ENCODE measurements around the gene COL8A1. TPM values are rescaled to one million over a fixed set of nuclear protein-coding genes. Genes with fewer than 3 reads are reported as not detected.

COL8A1 gene
- total RNA-seq, 1 experiment from 2014 or later: 0.07 TPM

- no peak overlapping the region for H3K9ac ChIP-seq (ENCODE audit: low read length)
- ChIA-PET RAD21 (ENCODE audit: low non-redundant PET in 1 of 2, low total read pairs in 2 of 2, uncharacterized antibody in 2 of 2, unreplicated experiment in 2 of 2) (no interaction called here), CTCF (interaction anchor here (1.0 kb wide), 1 partner anchor 9 kb away, joined by 3 read pairs; no protein-coding TSS in a partner anchor), POLR2A (no interaction called here)
- H3K9me3 ChIP-seq (ENCODE audit: control insufficient read depth in 1 of 2, insufficient read depth in 1 of 2, low read depth in 1 of 2, low read length in 2 of 2): no peaks in the 10 kb centered on the region
- ATAC-seq (no peak), DNase-seq (ENCODE audit: low read depth, low spot score) (no peak)
- H2AFZ ChIP-seq (ENCODE audit: low read depth, low read length, poor library complexity, severe bottlenecking): no peak overlapping the region
- H3K79me2 ChIP-seq (ENCODE audit: insufficient read depth, low read length): no peaks in the 10 kb centered on the region
- H3K4me1 ChIP-seq (ENCODE audit: control insufficient read depth in 1 of 2, insufficient read depth in 2 of 2, low read length in 2 of 2): no peaks in the 10 kb centered on the region
- H3K27ac ChIP-seq (ENCODE audit: low read depth, low read length): no peak overlapping the region
- no peak overlapping the region for H3K4me3 ChIP-seq (replicated peaks in 1 of 2; ENCODE audit: low read depth in 1 of 2, low read length in 2 of 2)
- peaks cover 69% of the 10 kb centered on the region for H3K27me3 ChIP-seq (ENCODE audit: insufficient read depth, low read length)
- no peaks in the 10 kb centered on the region for H3K36me3 ChIP-seq (ENCODE audit: control insufficient read depth in 1 of 2, insufficient read depth in 2 of 2, low read length in 2 of 2)
- no TSS peak for BruUV-seq (replicated peaks)
- intact Hi-C loops (cut with micrococcal nuclease): no loop called here
- H3K4me2 ChIP-seq (ENCODE audit: low read length): no peak overlapping the region
- H3K9me2 ChIP-seq (ENCODE audit: insufficient read depth): no peaks in the 10 kb centered on the region
- H4K20me1 ChIP-seq (ENCODE audit: insufficient read depth): no peaks in the 10 kb centered on the region
- no peak for TF ChIP-seq POLR2AphosphoS5 (IDR thresholded peaks at IDR 0.05; ENCODE audit: low read depth, low read length)
- TF ChIP-seq SIN3A (IDR thresholded peaks at IDR 0.05; ENCODE audit: low read depth): no peak
- no peak for TF ChIP-seq POLR2A (IDR thresholded peaks at IDR 0.05; ENCODE audit: borderline replicate concordance, extremely low read depth, insufficient read depth, insufficient read length)
- TF ChIP-seq EZH2phosphoT487 (IDR thresholded peaks at IDR 0.05; ENCODE audit: borderline replicate concordance): no peak
- no peak for TF ChIP-seq SP1 (IDR thresholded peaks at IDR 0.05; ENCODE audit: low read depth)
- TF ChIP-seq CBX3 (IDR thresholded peaks at IDR 0.05; ENCODE audit: low read depth): no peak
- TF ChIP-seq ELF1 (IDR thresholded peaks at IDR 0.05; ENCODE audit: borderline replicate concordance, low read depth): no peak
- no peak for TF ChIP-seq CEBPB (IDR thresholded peaks at IDR 0.05; ENCODE audit: low read depth)
- no peak for TF ChIP-seq RAD21 (IDR thresholded peaks at IDR 0.05; ENCODE audit: low read depth)
Observed at GRCh38 chr3:99678896-99679295, 40.5 kb downstream of the COL8A1 start.

GRCh38 chr3:99681512-99681911, 43.1 kb downstream of the COL8A1 start:
- DNase-seq (ENCODE audit: low read depth, low spot score) (no peak), ATAC-seq (no peak)
- H3K9me3 ChIP-seq (ENCODE audit: control insufficient read depth in 1 of 2, insufficient read depth in 1 of 2, low read depth in 1 of 2, low read length in 2 of 2): no peaks in the 10 kb centered on the region
- intact Hi-C loops (cut with micrococcal nuclease): no loop called here
- H3K27ac ChIP-seq (ENCODE audit: low read depth, low read length): no peak overlapping the region
- no TSS peak for BruUV-seq (replicated peaks)
- no peak overlapping the region for H3K4me2 ChIP-seq (ENCODE audit: low read length)
- H3K9me2 ChIP-seq (ENCODE audit: insufficient read depth): no peaks in the 10 kb centered on the region
- no peak overlapping the region for H3K4me3 ChIP-seq (replicated peaks in 1 of 2; ENCODE audit: low read depth in 1 of 2, low read length in 2 of 2)
- no peak for TF ChIP-seq JUND (IDR thresholded peaks at IDR 0.05)
- TF ChIP-seq POLR2AphosphoS5 (IDR thresholded peaks at IDR 0.05; ENCODE audit: low read depth, low read length): no peak
- no peak for TF ChIP-seq CEBPB (IDR thresholded peaks at IDR 0.05; ENCODE audit: low read depth)
- TF ChIP-seq ZBTB33 (IDR thresholded peaks at IDR 0.05; ENCODE audit: extremely low read depth, insufficient replicate concordance, low read length): no peak
- ChIA-PET POLR2A (no interaction called here), CTCF (no interaction called here), RAD21 (ENCODE audit: low non-redundant PET in 1 of 2, low total read pairs in 2 of 2, uncharacterized antibody in 2 of 2, unreplicated experiment in 2 of 2) (no interaction called here)
- no peaks in the 10 kb centered on the region for H4K20me1 ChIP-seq (ENCODE audit: insufficient read depth)
- H2AFZ ChIP-seq (ENCODE audit: low read depth, low read length, poor library complexity, severe bottlenecking): no peak overlapping the region
- H3K79me2 ChIP-seq (ENCODE audit: insufficient read depth, low read length): no peaks in the 10 kb centered on the region
- H3K9ac ChIP-seq (ENCODE audit: low read length): no peak overlapping the region
- peaks cover 61% of the 10 kb centered on the region for H3K27me3 ChIP-seq (ENCODE audit: insufficient read depth, low read length)
- no peaks in the 10 kb centered on the region for H3K36me3 ChIP-seq (ENCODE audit: control insufficient read depth in 1 of 2, insufficient read depth in 2 of 2, low read length in 2 of 2)
- H3K4me1 ChIP-seq (ENCODE audit: control insufficient read depth in 1 of 2, insufficient read depth in 2 of 2, low read length in 2 of 2): no peaks in the 10 kb centered on the region

Data from HCT116 (cell line).